ENCODE measurements around the gene LRRC2. TPM values are rescaled to one million over a fixed set of nuclear protein-coding genes. Genes with fewer than 3 reads are reported as not detected.
A peak's percentile ranks its signal among the peaks of the same experiment; 100 is the strongest.

Gene LRRC2
- total and polyA plus RNA-seq, 12 donors = 0.09 to 4.7 (median 1.2) TPM; not detected in 1

DNA sequence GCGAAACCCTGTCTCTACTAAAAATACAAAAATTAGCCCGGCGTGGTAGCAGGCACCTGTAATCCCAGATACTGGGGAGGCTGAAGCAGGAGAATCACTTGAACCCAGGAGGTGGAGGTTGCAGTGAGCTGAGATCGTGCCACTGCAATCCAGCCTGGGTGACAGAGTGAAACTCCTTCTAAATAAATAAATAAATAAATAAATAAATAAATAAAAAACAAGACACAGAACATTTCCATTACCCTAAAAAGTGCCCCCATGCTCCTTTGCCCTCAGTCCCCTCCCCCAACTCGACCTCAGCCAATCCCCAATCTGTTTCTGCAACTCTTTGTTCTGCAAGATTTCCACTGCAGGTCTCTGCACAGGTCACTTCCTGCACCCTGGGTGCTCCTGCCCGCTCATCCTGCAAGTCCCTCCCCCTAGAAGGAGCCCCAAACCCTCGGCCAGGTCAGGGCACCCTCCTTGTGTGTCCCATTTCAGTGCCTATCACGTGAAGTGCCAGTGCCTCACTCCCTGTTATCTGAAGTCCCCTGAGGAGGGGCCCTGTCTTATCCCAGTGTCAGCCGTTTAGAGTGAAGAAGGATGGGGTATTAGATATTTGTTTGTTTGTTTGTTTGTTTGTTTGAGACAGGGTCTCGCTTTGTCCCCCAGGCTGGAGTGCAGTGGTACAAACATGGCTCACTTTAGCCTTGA lies 47.4 kb upstream of the LRRC2 start:
- 75 to 80% (median 77%) methylated on average over 10 of the region's 10 CpGs for WGBS, 4 donors
- DNase-seq = no peak
- peaks cover 5% of the 10 kb centered on the region for H3K27me3 ChIP-seq

DNA sequence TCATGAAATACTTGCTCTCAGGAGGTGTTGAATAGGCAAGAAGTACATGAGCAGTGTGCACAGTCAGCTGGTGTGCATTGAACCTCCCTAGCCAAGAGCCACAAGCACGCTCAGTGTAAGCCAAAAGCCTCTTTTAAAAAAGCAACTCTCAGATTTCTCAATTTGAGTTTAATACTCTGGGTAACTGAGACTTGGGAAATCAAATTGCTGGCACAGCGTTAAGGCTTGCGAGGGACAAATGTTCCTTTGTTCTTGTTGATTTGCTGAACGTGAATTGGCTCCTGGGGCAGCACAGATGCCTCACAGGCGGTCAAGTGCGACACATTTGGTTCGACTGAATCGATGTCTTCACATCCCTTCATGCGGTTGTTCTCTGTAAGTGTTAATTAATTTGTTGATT lies 46.2 kb upstream of the LRRC2 start, which contains the start of gene FAM240A:
Gene FAM240A (plus strand): TSS at position 202 of the 400 bp plus-strand sequence. CDS start 159 bp downstream, at position 361.
- no peaks in the 10 kb centered on the region for H3K9me3 ChIP-seq (replicated peaks in 1 of 3)
- intact Hi-C loops (cut with DNase I) = no loop called here
- H3K36me3 ChIP-seq (replicated peaks in 1 of 2) = no peaks in the 10 kb centered on the region
- no peak within 1 kb of the TSS for H3K27ac ChIP-seq
- TF ChIP-seq, protein P1, sequence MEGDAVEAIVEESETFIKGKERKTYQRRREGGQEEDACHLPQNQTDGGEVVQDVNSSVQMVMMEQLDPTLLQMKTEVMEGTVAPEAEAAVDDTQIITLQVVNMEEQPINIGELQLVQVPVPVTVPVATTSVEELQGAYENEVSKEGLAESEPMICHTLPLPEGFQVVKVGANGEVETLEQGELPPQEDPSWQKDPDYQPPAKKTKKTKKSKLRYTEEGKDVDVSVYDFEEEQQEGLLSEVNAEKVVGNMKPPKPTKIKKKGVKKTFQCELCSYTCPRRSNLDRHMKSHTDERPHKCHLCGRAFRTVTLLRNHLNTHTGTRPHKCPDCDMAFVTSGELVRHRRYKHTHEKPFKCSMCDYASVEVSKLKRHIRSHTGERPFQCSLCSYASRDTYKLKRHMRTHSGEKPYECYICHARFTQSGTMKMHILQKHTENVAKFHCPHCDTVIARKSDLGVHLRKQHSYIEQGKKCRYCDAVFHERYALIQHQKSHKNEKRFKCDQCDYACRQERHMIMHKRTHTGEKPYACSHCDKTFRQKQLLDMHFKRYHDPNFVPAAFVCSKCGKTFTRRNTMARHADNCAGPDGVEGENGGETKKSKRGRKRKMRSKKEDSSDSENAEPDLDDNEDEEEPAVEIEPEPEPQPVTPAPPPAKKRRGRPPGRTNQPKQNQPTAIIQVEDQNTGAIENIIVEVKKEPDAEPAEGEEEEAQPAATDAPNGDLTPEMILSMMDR (IDR thresholded peaks at IDR 0.05) = no peak
- TF ChIP-seq POLR2A (IDR thresholded peaks at IDR 0.05) = no peak
- H3K4me1 ChIP-seq (replicated peaks in 1 of 2) = no peaks in the 10 kb centered on the region
- 64 to 73% (median 67%) methylated on average over 9 of the region's 9 CpGs for WGBS, 4 donors
- no peak within 1 kb of the TSS for H3K4me3 ChIP-seq
- no peak for DNase-seq
- peaks cover 5% of the 10 kb centered on the region for H3K27me3 ChIP-seq

More for the DNA sequence above, 47.4 kb upstream of the LRRC2 start:
- intact Hi-C loops (cut with DNase I) = no loop called here
- no peak overlapping the region for H3K27ac ChIP-seq
- TF ChIP-seq POLR2A (IDR thresholded peaks at IDR 0.05) = no peak
- TF ChIP-seq, protein P1 (IDR thresholded peaks at IDR 0.05) = no peak
- no peaks in the 10 kb centered on the region for H3K36me3 ChIP-seq (replicated peaks in 1 of 2)
- H3K9me3 ChIP-seq (replicated peaks in 1 of 3) = no peaks in the 10 kb centered on the region
- no peak overlapping the region for H3K4me3 ChIP-seq
- H3K4me1 ChIP-seq (replicated peaks in 1 of 2) = no peaks in the 10 kb centered on the region

DNA sequence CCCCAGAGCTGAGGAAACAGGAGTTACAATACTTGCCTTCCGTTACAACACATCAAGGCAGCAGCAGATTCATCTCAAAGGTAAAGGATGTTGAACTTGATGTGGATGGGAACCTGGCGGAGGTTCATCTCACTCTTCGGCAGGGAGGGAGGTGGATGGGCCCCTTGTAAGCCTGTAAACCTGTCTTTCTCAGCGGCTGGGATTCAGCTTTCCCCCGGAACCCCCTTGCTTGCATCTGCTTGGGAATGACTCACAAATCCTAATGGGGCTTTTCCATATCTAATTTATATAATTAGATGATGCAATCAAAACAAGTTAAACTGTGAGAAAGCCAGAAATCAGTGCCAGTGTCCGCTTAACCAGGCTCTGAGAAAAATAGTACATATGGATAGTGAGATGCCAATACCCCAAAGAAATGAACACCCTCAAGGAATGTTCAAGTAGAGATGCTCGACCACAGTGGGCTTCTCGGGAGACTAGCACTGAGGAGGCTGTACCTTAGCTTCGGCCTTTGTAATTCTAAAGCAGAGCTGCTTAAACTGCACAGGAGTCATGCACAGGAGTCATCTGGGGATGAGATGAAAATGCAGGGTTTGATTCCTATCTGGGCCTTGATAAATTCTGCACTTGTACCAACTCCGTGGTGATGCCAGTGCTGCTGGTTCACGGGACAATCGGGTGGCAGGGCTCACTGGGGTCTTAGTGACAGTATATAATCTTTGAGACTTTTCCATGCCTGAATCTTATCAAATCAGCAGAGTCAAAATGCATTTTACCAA lies 44.0 kb upstream of the LRRC2 start:
- no peak for DNase-seq
- no peaks in the 10 kb centered on the region for H3K4me1 ChIP-seq (replicated peaks in 1 of 2)
- H3K36me3 ChIP-seq (replicated peaks in 1 of 2) = no peaks in the 10 kb centered on the region
- 82 to 88% (median 85%) methylated on average over 12 of the region's 12 CpGs for WGBS, 4 donors
- intact Hi-C loops (cut with DNase I) = no loop called here
- no peak for TF ChIP-seq POLR2A (IDR thresholded peaks at IDR 0.05)
- TF ChIP-seq, protein P1 (IDR thresholded peaks at IDR 0.05) = no peak
- H3K27ac ChIP-seq = no peak overlapping the region
- peaks cover under 1% of the 10 kb centered on the region for H3K27me3 ChIP-seq
- H3K4me3 ChIP-seq = no peak overlapping the region
- H3K9me3 ChIP-seq (replicated peaks in 1 of 3) = no peaks in the 10 kb centered on the region

DNA sequence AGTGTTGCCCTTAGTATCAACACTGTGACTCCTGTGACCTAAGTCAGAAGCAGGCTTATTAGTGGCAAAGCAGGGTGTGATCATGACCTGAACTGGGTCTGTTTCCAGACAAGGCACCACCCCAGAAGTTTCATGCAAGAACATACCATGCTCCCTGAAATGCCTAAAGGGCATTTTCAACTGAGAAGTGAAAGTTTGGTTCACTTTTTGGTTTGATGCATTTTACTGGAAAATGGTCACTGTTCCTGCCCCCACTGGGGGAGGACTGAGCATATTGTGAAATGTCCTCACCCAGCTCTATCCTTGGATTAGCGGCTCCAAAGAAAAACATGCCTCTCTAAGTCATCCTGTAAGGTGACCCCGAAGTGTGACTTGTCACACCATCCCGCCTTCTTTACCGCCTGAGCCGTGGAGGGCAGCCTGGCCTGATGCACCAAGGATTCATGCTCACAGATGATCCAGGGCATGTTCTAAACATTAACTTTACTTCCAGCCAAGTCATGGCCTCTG lies 43.2 kb upstream of the LRRC2 start:
- WGBS, 4 donors = 67 to 79% (median 72%) methylated on average over 5 of the region's 5 CpGs
- intact Hi-C loops (cut with DNase I) = no loop called here
- Histone ChIP-seq H3K27me3 (no peaks in the 10 kb centered on the region), H3K4me1 (replicated peaks in 1 of 2) (no peaks in the 10 kb centered on the region), H3K9me3 (replicated peaks in 1 of 3) (no peaks in the 10 kb centered on the region), H3K36me3 (replicated peaks in 1 of 2) (no peaks in the 10 kb centered on the region), H3K4me3 (no peak overlapping the region), H3K27ac (no peak overlapping the region)
- TF ChIP-seq, protein P1 (IDR thresholded peaks at IDR 0.05) = no peak
- TF ChIP-seq POLR2A (IDR thresholded peaks at IDR 0.05) = no peak
- peak in 2 of 7 donors; percentile 13 to 28 for DNase-seq

Data from adrenal gland (tissue), 12 donors.